MM.1S (cell line): ENCODE measurements around the gene CALB2.

Experiments used
- CTCF ChIP-seq: fragments of 300-600 bp; sonication (generic); IDR thresholded peaks from 2 replicates; pipeline ENCODE4 v1.5.1; 2016; ENCODE audit warnings: antibody characterized with exemption, low read length, mixed read lengths
- EZH2 ChIP-seq: fragments of 300-600 bp; sonication (generic); optimal IDR thresholded peaks from 2 replicates; pipeline ENCODE3; 2017; ENCODE audit warnings: low read depth, mild to moderate bottlenecking, antibody characterized with exemption, low read length, mixed read lengths
- EZH2phosphoT487 ChIP-seq: fragments of 300-600 bp; sonication (generic); IDR thresholded peaks from 2 replicates; pipeline ENCODE4 v1.6.1; 2018; ENCODE audit warnings: antibody characterized with exemption, low read length

- TF ChIP-seq CTCF (no peak), EZH2 (no peak), EZH2phosphoT487 (no peak)
Observed at GRCh38 chr16:71347146-71347545, 11.4 kb upstream of the CALB2 start.
